ENCODE data around the gene RNU1-2.
"Not testable (repeated sequence)": the region's sequence is repeated elsewhere in the genome, so short reads cannot be mapped to it uniquely, and the experiment has no call there.

Gene RNU1-2

DNA sequence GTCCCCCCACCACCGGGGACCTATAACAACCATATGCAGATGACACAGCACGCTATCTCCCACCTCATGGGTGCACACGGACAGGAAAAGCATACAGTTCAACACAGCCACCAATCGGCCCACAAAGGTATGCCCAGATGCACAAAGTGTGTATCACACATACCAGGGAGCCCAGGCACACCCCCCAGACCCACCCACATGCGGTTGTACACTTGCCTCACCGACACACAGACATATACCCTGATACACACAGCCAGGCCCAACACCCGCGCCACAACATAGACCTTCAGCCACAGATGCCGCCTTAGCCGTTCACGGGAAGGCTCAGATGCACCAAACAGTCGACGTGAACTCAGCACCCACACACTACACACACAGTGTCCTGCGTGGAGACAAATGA lies 31.5 kb downstream of the RNU1-2 start:
- no peak for DNase-seq

DNA sequence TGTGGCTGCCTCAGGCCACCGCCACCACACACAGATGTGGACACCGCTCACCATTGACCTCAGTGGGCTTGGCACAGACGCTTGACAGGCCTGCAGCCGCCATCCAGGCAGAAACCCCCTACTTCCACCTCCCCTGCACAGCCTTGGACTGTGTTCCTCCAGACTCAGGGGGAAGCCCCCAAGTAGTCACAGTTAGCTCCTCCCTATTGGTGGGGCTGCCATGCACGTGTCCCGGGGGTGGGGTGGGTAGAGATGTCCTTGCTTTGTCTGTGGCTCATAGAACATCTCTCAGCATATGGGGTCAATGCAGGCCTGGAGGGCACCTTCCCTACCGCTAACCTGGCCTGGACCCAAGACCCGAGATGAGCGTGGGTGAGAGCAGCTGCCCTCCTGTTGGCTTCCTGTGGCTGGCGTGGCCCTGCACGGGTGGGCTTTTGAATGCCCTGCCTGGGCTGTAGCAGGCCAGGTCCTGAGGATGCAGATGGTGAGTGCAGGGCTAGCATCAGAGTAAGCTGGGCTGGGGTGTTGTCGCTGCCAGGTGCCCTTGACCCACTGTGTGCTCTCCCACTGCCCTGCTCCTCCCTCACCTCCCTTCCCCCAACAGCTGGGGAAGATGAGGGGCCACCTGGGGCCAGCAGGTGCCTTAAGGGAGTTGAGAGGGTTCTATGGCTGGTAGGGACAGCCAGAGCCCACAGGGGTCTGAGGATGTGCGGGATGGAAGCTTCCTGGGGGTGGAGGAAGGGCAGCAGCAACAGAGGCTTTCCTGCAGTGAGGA lies 32.1 kb downstream of the RNU1-2 start:
- no peak for DNase-seq

DNA sequence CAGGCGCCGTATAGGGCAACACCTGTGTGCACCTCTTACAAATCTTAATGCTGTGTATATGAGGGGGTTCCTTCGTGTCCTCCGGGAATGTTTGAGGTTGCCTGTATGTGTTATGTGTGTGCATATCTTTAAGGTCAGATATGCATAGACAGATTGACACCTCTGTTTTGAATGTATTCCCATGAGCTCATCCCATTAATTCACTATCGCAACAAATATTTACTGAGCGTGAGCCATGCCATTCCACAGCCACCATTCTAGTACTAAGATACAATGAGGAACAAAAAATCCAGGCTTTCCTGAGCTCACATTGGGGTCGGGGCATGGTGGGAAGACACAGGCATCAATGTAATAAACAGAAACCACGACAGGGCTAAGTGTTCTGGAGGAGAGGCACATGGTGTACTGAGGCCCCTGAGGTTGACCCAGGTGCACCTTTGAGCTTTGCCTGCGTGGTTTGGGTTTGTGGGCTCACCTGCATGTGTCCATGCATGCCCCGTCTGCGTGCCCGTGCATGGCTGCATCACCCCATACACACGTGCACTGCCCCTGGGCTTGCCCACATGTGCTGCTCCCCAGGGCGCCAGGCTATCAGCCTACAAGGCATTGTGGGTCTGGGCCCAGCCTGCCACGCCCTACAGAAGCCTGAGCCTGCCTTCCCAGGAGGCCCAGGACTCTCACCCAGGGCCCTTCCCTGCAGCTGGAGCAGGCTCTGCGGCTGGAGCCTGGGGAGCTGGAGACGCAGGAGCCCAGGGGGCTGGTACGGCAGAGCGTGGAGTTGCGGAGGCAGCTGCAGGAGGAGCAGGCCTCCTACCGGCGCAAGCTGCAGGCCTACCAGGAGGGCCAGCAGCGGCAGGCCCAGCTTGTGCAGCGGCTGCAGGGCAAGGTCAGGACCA lies 33.6 kb downstream of the RNU1-2 start:
- DNase-seq: not testable (repeated sequence)

DNA sequence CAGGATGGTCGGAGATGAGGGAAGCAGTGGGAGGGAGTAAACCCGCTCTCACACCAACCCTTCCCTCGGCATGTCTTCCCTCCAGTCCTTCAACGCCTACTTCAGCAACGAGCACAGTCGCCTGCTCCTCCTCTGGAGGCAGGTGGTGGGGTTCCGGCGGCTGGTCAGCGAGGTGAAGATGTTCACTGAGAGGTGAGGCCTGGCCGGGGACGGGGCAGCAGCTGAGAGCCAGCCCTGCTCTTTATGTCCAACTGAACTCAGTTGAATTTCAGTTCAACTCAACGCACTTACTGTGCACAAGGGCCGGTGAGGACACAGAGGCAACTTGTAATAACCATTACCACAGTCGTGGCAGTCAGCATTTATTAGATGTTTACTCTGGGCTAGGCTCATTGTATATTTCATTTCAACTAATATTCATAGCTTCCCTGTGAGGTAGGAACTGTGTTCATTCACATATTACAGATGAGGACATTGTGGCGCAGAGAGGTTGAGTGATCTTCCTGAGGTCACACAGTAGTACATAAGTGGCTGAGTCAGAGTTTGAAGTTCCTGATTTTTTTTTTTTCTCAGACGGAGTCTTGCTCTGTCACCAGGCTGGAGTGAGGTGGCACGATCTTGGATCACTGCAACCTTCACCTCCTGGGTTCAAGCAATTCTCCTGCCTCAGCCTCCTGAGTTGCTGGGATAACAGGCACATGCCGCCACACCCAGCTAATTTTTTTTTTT lies 35.6 kb downstream of the RNU1-2 start:
- DNase-seq: not testable (repeated sequence)

DNA sequence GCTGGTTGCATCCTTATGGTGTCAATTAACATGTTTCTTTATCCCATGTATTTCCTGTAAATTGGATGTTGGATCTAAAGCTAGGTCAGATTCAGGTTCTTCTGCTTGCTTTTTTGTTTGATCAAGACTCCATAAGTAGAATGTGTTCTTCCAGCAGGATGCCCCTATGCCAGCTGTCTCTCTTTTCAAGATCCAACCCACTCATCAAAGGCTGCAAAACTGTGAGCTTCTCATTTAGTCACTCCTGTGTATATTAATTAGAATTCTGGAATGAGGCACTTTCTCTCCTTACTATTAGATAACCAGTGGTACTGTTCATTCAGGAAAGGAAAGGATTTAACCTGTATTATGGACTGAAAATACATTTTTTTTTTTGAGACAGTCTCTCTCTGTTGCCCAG lies 38.2 kb downstream of the RNU1-2 start:
- DNase-seq: not testable (repeated sequence)

DNA sequence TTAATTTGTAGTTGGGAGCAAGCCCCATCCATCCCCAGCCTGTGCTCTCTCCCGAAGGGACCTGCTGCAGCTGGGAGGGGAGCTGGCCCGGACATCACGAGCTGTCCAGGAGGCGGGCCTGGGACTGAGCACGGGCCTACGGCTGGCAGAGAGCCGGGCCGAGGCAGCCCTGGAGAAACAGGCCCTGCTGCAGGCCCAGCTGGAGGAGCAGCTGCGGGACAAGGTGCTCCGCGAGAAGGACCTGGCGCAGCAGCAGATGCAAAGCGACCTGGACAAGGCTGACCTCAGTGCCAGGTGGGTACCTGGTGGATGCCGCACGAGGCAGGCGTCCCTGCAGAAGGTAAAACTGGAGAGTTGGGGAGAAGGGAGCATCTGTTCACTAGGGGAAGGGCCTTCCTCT lies 40.8 kb downstream of the RNU1-2 start:
- not testable (repeated sequence) for DNase-seq

DNA sequence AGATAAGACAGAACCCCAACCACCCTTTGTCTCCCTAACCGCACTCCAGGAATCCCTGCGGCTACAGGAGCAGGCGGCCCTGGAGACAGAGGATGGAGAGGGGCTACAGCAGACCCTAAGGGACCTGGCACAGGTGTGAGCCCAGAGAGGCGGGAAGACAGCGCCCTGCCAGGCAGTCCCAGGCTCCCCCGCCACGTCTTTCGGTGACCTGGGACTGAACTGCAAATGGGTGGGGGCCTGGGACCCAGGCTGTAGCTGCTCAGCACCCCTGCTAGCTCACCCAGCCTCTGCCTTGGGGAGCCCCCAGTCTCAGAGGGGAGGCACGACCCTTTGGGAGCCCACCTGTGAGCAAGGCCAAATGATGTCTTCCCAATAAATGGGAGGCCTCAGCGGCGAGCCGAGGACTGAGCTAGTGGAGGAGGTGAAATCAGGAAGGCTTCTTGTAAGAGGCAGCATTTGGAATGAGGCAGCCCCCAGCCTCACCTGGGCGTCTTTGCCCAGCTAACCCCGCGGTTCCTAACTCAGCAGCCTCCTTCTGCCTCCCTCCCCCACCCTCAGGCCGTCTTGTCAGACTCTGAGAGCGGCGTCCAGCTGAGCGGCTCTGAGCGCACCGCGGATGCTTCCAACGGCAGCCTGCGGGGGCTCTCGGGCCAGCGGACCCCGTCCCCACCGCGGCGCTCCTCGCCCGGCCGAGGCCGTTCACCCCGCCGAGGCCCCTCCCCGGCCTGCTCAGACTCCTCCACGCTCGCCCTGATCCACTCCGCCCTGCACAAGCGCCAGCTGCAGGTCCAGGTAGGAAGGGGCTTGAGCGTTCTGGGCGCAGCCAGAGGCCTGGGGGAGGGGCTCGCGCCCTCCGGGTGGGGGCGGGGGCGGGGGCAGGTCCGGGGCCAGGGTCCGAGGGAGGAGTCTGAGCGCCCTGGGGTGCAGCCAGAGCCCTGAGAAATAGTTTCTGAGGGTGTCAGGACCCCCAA lies 42.9 kb downstream of the RNU1-2 start:
- DNase-seq: no peak

DNA sequence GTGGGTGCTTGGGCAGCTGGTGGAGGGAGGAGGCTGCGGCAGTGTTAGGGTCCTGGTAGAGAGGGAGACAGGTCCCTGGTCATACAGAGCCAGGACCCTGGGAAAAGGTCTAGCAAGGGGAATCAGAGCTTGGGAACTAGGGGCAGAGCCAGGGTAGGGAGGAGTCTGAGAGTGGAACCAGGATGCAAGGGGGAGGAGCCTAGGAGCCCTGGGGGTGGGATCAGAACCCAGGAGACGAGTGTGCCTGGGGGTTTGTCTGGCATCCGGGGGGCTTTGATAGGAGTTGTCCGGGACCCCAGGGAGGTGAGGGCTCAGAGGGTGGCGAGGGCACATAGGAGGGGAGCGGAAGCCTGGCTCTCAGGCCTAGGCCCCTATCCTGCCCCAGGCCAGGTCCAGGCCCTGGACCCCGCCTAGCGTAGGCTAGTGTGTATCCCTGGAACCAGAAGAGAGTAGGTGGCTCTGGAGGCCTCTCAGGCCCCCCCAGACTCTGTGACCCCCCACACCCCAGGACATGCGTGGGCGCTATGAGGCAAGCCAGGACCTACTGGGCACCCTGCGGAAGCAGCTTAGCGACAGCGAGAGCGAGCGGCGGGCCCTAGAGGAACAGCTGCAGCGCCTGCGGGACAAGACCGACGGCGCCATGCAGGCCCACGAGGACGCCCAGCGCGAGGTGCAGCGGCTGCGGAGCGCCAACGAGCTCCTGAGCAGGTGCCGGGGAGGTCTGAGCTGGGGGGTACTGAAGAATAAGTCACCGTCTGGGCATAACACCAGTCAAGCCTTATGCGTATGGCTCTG lies 43.8 kb downstream of the RNU1-2 start:
- not testable (repeated sequence) for DNase-seq

DNA sequence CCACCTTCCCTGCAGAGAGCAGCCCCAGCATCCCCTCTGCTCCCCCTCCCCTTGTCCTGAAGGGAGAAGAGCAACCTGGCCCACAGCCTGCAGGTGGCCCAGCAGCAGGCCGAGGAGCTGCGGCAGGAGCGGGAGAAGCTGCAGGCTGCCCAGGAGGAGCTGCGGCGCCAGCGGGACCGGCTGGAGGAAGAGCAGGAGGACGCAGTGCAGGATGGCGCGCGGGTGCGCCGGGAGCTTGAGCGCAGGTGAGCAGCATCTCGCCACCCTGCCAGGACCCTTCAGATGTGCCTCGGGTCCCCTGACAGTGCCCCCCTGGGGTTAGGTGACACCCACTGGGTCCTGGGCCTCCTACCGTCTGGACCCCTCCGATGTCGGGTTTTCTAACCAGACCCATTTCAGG lies 48.3 kb downstream of the RNU1-2 start:
- DNase-seq: no peak

DNA sequence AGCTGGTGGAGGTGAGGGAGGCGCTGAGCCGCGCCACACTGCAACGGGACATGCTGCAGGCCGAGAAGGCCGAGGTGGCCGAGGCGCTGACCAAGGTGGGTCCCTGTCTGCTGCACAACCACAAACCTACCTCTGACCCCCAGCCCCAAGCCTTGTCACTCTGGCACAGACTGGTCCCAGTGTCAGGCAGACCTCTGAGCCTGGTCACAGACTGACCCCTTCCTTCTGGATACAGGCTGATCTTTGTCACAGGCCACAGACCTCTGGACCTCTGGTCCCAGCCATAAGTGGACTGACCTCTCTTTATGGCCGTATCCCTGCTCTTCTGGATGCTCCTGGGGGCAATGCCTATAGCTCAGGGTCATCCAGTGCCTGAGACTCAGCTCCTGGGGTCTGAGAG lies 49.7 kb downstream of the RNU1-2 start:
- not testable (repeated sequence) for DNase-seq

Measured in NK-92 treated with Interleukin-12 subunit alpha and Interleukin-12 subunit beta, amount 100 ng/mL, for 24 hours (cell line).